ENCODE results near the gene MYH13.

MYH13 gene

DNA sequence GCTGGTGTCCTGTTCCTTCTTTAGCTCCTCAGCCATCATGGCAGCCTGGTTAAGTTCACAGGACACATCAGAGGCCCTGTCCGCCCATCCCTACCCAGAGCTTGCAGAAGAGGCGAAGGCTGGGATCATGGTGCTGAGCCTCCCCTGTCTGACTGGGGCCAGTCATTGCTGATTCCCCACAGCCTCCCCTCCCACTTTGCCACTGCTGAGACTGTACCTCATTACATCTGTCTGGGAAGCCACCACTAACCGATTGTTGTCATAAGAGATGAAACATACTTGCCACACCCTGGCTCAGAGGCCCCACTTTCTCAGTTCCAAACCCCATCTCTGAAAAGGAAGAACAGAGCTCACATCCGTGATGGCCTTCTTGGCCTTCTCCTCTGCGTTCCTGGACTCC lies 66.2 kb downstream of the MYH13 start:
- Histone ChIP-seq H3K4me1 (ENCODE audit: low read length) (no peaks in the 10 kb centered on the region), H3K36me3 (replicated peaks; ENCODE audit: low read depth, low read length) (no peaks in the 10 kb centered on the region), H3K27ac (ENCODE audit: low read length) (no peak overlapping the region), H4K20me1 (ENCODE audit: insufficient read depth, low read length) (no peaks in the 10 kb centered on the region), H3K9ac (ENCODE audit: low read length) (no peak overlapping the region), H3K79me2 (ENCODE audit: low read length) (no peaks in the 10 kb centered on the region), H3K4me3 (ENCODE audit: low read length) (no peak overlapping the region), H2AFZ (ENCODE audit: low read depth, low read length) (no peak overlapping the region), H3K9me3 (ENCODE audit: insufficient read depth, low read length) (no peaks in the 10 kb centered on the region), H3K4me2 (ENCODE audit: low read length) (no peak overlapping the region), H3K27me3 (ENCODE audit: low read depth, low read length) (no peaks in the 10 kb centered on the region)
- no peak for TF ChIP-seq EZH2phosphoT487 (IDR thresholded peaks at IDR 0.05; ENCODE audit: low read depth)
- TF ChIP-seq, protein P1, sequence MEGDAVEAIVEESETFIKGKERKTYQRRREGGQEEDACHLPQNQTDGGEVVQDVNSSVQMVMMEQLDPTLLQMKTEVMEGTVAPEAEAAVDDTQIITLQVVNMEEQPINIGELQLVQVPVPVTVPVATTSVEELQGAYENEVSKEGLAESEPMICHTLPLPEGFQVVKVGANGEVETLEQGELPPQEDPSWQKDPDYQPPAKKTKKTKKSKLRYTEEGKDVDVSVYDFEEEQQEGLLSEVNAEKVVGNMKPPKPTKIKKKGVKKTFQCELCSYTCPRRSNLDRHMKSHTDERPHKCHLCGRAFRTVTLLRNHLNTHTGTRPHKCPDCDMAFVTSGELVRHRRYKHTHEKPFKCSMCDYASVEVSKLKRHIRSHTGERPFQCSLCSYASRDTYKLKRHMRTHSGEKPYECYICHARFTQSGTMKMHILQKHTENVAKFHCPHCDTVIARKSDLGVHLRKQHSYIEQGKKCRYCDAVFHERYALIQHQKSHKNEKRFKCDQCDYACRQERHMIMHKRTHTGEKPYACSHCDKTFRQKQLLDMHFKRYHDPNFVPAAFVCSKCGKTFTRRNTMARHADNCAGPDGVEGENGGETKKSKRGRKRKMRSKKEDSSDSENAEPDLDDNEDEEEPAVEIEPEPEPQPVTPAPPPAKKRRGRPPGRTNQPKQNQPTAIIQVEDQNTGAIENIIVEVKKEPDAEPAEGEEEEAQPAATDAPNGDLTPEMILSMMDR (IDR thresholded peaks at IDR 0.05; ENCODE audit: low read depth, low read length) = no peak

GRCh38 chr17:10305398-10305797 lies 67.4 kb downstream of the MYH13 start:
- no peaks in the 10 kb centered on the region for H3K27me3 ChIP-seq (ENCODE audit: low read depth, low read length)
- H3K9me3 ChIP-seq (ENCODE audit: insufficient read depth, low read length) = no peaks in the 10 kb centered on the region
- no peaks in the 10 kb centered on the region for H3K79me2 ChIP-seq (ENCODE audit: low read length)
- no peak overlapping the region for H3K4me3 ChIP-seq (ENCODE audit: low read length)
- H3K9ac ChIP-seq (ENCODE audit: low read length) = no peak overlapping the region
- no peak overlapping the region for H3K4me2 ChIP-seq (ENCODE audit: low read length)
- TF ChIP-seq, protein P1 (IDR thresholded peaks at IDR 0.05; ENCODE audit: low read depth, low read length) = no peak
- TF ChIP-seq EZH2phosphoT487 (IDR thresholded peaks at IDR 0.05; ENCODE audit: low read depth) = no peak
- no peaks in the 10 kb centered on the region for H3K36me3 ChIP-seq (replicated peaks; ENCODE audit: low read depth, low read length)
- H2AFZ ChIP-seq (ENCODE audit: low read depth, low read length) = no peak overlapping the region
- no peaks in the 10 kb centered on the region for H4K20me1 ChIP-seq (ENCODE audit: insufficient read depth, low read length)
- H3K4me1 ChIP-seq (ENCODE audit: low read length) = no peaks in the 10 kb centered on the region
- no peak overlapping the region for H3K27ac ChIP-seq (ENCODE audit: low read length)

- H3K9ac ChIP-seq (ENCODE audit: low read length) = no peak overlapping the region
- H3K27me3 ChIP-seq (ENCODE audit: low read depth, low read length) = no peaks in the 10 kb centered on the region
These were observed 68.0 kb downstream of the MYH13 start for GRCh38 chr17:10304758-10305300.

GRCh38 chr17:10297691-10298090 lies 75.1 kb downstream of the MYH13 start:
- H3K4me3 ChIP-seq (ENCODE audit: low read length) = no peak overlapping the region
- H4K20me1 ChIP-seq (ENCODE audit: insufficient read depth, low read length) = no peaks in the 10 kb centered on the region
- no peak overlapping the region for H3K4me2 ChIP-seq (ENCODE audit: low read length)
- no peak overlapping the region for H2AFZ ChIP-seq (ENCODE audit: low read depth, low read length)
- H3K36me3 ChIP-seq (replicated peaks; ENCODE audit: low read depth, low read length) = no peaks in the 10 kb centered on the region
- H3K79me2 ChIP-seq (ENCODE audit: low read length) = no peaks in the 10 kb centered on the region
- H3K4me1 ChIP-seq (ENCODE audit: low read length) = peaks cover 5% of the 10 kb centered on the region
- H3K27me3 ChIP-seq (ENCODE audit: low read depth, low read length) = no peaks in the 10 kb centered on the region
- no peak for TF ChIP-seq EZH2phosphoT487 (IDR thresholded peaks at IDR 0.05; ENCODE audit: low read depth)
- TF ChIP-seq, protein P1 (IDR thresholded peaks at IDR 0.05; ENCODE audit: low read depth, low read length) = no peak
- H3K27ac ChIP-seq (ENCODE audit: low read length) = no peak overlapping the region
- no peaks in the 10 kb centered on the region for H3K9me3 ChIP-seq (ENCODE audit: insufficient read depth, low read length)
- H3K9ac ChIP-seq (ENCODE audit: low read length) = no peak overlapping the region

More at GRCh38 chr17:10304758-10305300, 68.0 kb downstream of the MYH13 start:
- no peak overlapping the region for H3K27ac ChIP-seq (ENCODE audit: low read length)
- H3K4me1 ChIP-seq (ENCODE audit: low read length) = no peaks in the 10 kb centered on the region
- TF ChIP-seq EZH2phosphoT487 (IDR thresholded peaks at IDR 0.05; ENCODE audit: low read depth) = no peak
- TF ChIP-seq, protein P1 (IDR thresholded peaks at IDR 0.05; ENCODE audit: low read depth, low read length) = no peak
- H3K36me3 ChIP-seq (replicated peaks; ENCODE audit: low read depth, low read length) = no peaks in the 10 kb centered on the region
- H3K9me3 ChIP-seq (ENCODE audit: insufficient read depth, low read length) = no peaks in the 10 kb centered on the region
- H3K79me2 ChIP-seq (ENCODE audit: low read length) = no peaks in the 10 kb centered on the region
- no peaks in the 10 kb centered on the region for H4K20me1 ChIP-seq (ENCODE audit: insufficient read depth, low read length)
- H2AFZ ChIP-seq (ENCODE audit: low read depth, low read length) = no peak overlapping the region
- no peak overlapping the region for H3K4me3 ChIP-seq (ENCODE audit: low read length)
- H3K4me2 ChIP-seq (ENCODE audit: low read length) = no peak overlapping the region

Data from OCI-LY3 (cell line).